ENCODE results near the gene RPL28.

The RPL28 gene

DNA sequence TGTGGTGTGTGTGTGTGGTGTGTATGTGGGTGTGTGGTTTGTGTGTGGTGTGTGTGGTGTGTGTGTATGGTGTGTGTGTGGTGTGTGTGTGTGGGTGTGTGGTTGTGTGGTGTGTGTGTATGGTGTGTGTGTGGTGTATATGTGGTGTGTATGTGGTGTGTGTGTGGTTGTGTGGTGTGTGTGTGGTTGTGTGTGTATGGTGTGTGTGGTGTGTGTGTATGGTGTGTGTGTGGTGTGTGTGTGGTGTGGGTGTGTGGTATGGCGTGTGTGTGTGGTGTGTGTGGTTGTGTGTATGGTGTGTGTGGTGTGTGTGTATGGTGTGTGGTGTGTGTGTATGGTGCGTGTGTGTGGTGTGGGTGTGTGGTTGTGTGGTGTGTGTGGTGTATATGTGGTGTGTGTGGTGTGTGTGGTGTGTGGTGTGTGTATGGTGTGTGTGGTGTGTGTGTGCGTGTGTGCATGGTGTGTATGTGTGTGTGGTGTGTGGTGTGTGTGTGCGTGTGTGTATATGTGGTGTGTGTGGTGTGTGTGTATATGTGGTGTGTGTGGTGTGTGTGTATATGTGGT, 48.7 kb downstream of the RPL28 start:
- H3K4me1 ChIP-seq (ENCODE audit: insufficient read depth, low read length) = no peaks in the 10 kb centered on the region
- H3K9me3 ChIP-seq (ENCODE audit: control insufficient read depth, insufficient read depth, low read length) = no peaks in the 10 kb centered on the region
- H3K9ac ChIP-seq (ENCODE audit: low read depth, low read length) = no peak overlapping the region
- no peaks in the 10 kb centered on the region for H3K36me3 ChIP-seq (ENCODE audit: insufficient read depth, low read length)

DNA sequence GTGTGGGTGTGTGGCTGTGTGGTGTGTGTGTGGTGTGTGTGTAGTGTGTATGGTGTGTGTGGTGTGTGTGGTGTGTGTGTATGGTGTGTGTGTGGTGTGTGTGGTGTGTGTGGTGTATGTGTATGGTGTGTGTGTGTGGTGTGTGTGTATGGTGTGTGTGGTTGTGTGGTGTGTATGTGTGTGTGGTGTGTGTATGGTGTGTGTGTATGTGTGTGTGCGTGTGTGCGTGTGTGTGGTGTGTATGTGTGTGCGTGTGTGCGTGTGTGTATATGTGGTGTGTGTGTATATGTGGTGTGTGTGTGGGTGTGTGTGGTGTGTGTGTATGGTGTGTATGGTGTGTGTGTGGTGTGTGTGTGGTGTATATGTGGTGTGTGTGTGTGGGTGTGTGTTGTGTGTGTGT, 49.3 kb downstream of the RPL28 start:
- H3K9ac ChIP-seq (ENCODE audit: low read depth, low read length) = no peak overlapping the region
- H3K9me3 ChIP-seq (ENCODE audit: control insufficient read depth, insufficient read depth, low read length) = no peaks in the 10 kb centered on the region
- no peaks in the 10 kb centered on the region for H3K36me3 ChIP-seq (ENCODE audit: insufficient read depth, low read length)
- no peaks in the 10 kb centered on the region for H3K4me1 ChIP-seq (ENCODE audit: insufficient read depth, low read length)

- no peaks in the 10 kb centered on the region for H3K9me3 ChIP-seq (ENCODE audit: control insufficient read depth, insufficient read depth, low read length)
- H3K36me3 ChIP-seq (ENCODE audit: insufficient read depth, low read length) = no peaks in the 10 kb centered on the region
- H3K4me1 ChIP-seq (ENCODE audit: insufficient read depth, low read length) = no peaks in the 10 kb centered on the region
- no peak overlapping the region for H3K9ac ChIP-seq (ENCODE audit: low read depth, low read length)
These were observed 51.1 kb downstream of the RPL28 start for GRCh38 chr19:55436847-55437246.

GRCh38 chr19:55437410-55437809, 51.7 kb downstream of the RPL28 start:
- Histone ChIP-seq H3K36me3 (ENCODE audit: insufficient read depth, low read length) (no peaks in the 10 kb centered on the region), H3K9ac (ENCODE audit: low read depth, low read length) (no peak overlapping the region), H3K9me3 (ENCODE audit: control insufficient read depth, insufficient read depth, low read length) (no peaks in the 10 kb centered on the region), H3K4me1 (ENCODE audit: insufficient read depth, low read length) (no peaks in the 10 kb centered on the region)

GRCh38 chr19:55439052-55439451, 53.3 kb downstream of the RPL28 start:
- H3K9me3 ChIP-seq (ENCODE audit: control insufficient read depth, insufficient read depth, low read length) = no peaks in the 10 kb centered on the region
- no peak overlapping the region for H3K9ac ChIP-seq (ENCODE audit: low read depth, low read length)
- H3K4me1 ChIP-seq (ENCODE audit: insufficient read depth, low read length) = no peaks in the 10 kb centered on the region
- no peaks in the 10 kb centered on the region for H3K36me3 ChIP-seq (ENCODE audit: insufficient read depth, low read length)

DNA sequence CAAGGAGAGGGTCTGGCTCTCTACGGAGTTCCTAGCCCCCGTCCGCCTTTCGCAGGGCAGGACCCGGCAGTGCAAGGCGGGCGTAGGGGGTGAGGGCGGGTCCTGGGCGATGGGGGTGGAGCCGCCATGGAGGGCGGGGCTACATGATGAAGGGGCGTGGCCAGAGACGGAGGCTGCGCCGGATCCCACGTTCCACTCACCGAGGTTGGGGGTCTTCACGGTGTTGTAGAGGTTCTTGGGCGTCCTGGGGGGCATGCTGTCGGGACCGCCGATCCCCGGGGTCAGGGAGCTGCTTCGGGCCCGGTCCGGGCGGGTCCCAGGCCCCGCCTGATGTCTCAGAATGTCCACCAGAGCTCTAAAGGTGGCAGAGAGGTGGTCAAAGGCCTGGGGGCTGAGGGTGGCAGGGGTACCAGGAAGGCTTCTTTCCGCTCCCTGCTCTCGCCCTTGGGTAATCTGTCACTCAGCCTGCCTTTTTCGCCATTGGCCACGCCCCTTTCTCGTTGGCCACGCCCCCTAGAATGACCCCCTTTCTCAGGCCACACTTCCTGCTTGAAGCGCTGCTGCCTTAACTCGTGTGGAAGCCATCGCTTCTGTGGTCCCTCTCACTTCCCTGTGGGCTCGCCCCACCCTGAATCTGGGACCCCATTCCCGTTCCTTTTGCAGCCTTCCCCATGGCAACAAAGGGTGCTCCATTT, 54.8 kb downstream of the RPL28 start:
- Histone ChIP-seq H3K4me1 (ENCODE audit: insufficient read depth, low read length) (no peaks in the 10 kb centered on the region), H3K36me3 (ENCODE audit: insufficient read depth, low read length) (no peaks in the 10 kb centered on the region), H3K9me3 (ENCODE audit: control insufficient read depth, insufficient read depth, low read length) (no peaks in the 10 kb centered on the region), H3K9ac (ENCODE audit: low read depth, low read length) (peak overlapping the region; percentile 54)

DNA sequence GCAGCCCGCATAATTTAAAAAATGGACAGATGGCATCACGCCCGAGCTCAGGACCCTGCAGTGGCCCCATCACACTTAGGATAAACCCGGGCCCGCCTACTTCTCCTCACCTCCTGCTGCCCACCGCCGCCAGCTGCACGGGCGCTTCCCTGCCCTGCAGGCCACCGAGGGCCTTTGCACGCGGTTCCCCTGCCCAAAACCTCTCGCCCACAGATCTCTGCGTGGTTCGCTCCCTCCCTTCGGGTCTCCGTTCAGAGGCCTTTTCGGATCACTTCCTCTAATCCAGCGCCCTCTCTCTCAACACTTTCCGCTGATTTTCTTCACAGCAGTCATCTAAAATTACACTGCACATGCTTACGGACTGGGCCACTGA, 55.6 kb downstream of the RPL28 start:
- H3K4me1 ChIP-seq (ENCODE audit: insufficient read depth, low read length) = no peaks in the 10 kb centered on the region
- no peaks in the 10 kb centered on the region for H3K36me3 ChIP-seq (ENCODE audit: insufficient read depth, low read length)
- H3K9me3 ChIP-seq (ENCODE audit: control insufficient read depth, insufficient read depth, low read length) = no peaks in the 10 kb centered on the region
- peak overlapping the region; percentile 54; the same call in 1 of the 2 replicates for H3K9ac ChIP-seq (ENCODE audit: low read depth, low read length)

GRCh38 chr19:55441692-55442321, 56.1 kb downstream of the RPL28 start:
- Histone ChIP-seq H3K36me3 (ENCODE audit: insufficient read depth, low read length) (no peaks in the 10 kb centered on the region), H3K9me3 (ENCODE audit: control insufficient read depth, insufficient read depth, low read length) (no peaks in the 10 kb centered on the region), H3K9ac (ENCODE audit: low read depth, low read length) (peak overlapping the region; percentile 54; the same call in 1 of the 2 replicates), H3K4me1 (ENCODE audit: insufficient read depth, low read length) (no peaks in the 10 kb centered on the region)

DNA sequence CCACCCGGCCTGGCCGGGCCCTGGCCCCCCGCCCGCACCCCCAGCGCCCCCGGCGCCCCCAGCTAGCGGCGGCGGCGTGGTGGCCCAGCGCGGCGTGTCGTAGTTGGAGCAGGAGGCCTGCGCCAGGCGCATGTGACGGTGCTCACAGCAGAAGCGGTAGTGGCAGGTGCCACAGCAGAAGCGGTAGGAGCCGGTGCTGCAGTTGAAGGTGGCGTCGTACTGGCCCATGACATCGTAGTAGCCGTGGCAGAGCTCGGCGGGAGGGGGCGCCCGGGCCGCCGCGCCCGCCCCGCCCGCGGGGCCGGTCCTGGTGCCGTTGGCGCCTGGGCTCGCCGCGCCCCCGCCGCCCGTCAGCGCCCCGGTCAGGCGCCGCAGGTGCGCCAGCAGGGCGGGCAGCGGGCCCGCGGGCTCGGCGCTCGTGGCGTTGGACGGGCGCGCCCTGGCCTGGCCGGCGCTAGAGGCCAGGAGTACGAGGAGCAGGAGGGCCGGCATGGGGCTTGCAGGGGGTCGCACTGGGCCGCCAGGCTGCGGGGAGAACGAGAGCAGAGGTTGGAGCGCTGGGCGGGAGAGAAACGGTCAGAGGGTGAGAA, 56.7 kb downstream of the RPL28 start:
- no peaks in the 10 kb centered on the region for H3K9me3 ChIP-seq (ENCODE audit: control insufficient read depth, insufficient read depth, low read length)
- no peak overlapping the region; the same call in 1 of the 2 replicates for H3K9ac ChIP-seq (ENCODE audit: low read depth, low read length)
- no peaks in the 10 kb centered on the region for H3K4me1 ChIP-seq (ENCODE audit: insufficient read depth, low read length)
- no peaks in the 10 kb centered on the region for H3K36me3 ChIP-seq (ENCODE audit: insufficient read depth, low read length)

DNA sequence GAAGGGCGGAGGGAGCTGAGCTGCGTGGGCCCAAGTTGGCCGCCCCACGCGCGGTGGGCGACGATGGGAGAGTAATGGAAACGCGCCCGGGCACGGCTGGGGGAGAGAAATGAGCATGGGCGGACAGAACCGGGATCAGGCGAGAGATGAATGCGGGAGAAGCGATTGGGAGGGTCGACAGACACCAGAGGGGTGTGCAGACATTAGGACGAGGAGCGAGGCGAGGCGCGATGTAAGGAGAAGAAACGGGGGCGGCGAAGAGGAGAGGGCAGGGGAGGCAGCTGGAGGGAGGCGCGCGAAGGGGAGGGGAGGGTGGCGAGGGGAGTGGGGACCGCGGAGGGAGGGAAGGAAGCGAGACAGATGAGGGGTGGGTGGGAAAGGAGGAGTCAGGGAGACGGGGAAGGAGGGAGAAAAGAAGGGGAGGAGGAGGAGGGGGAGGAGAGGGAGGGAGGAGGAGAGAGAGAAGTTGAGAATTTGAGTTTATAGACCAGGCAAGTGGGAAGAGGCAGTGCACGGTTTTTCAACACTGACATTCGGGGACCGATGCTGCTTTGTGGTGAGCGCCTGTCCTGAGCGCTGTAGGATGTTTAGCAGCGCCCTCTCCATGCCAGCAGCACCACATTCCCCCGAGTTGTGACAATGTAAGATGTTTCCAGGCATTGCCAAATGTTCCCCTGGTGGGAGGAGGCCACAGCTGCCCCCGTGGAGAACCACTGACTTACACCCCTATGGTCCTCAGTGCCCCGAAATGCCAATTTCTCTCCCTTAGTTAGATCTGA, 57.5 kb downstream of the RPL28 start, which contains the start of gene SHISA7:
Gene SHISA7 (minus strand): TSS at position 256 of the 779 bp plus-strand sequence. CDS start 437 bp downstream, outside the sequence.
- Histone ChIP-seq H3K9ac (ENCODE audit: low read depth, low read length) (peak within 1 kb of the TSS; percentile 28; the same call in 1 of the 2 replicates), H3K4me1 (ENCODE audit: insufficient read depth, low read length) (no peaks in the 10 kb centered on the region), H3K9me3 (ENCODE audit: control insufficient read depth, insufficient read depth, low read length) (no peaks in the 10 kb centered on the region), H3K36me3 (ENCODE audit: insufficient read depth, low read length) (no peaks in the 10 kb centered on the region)

- Histone ChIP-seq H3K36me3 (ENCODE audit: insufficient read depth, low read length) (no peaks in the 10 kb centered on the region), H3K9ac (ENCODE audit: low read depth, low read length) (no peak overlapping the region), H3K4me1 (ENCODE audit: insufficient read depth, low read length) (no peaks in the 10 kb centered on the region), H3K9me3 (ENCODE audit: control insufficient read depth, insufficient read depth, low read length) (no peaks in the 10 kb centered on the region)
These were observed 58.2 kb downstream of the RPL28 start for GRCh38 chr19:55443824-55444480.

- Histone ChIP-seq H3K9ac (ENCODE audit: low read depth, low read length) (no peak overlapping the region), H3K36me3 (ENCODE audit: insufficient read depth, low read length) (no peaks in the 10 kb centered on the region), H3K4me1 (ENCODE audit: insufficient read depth, low read length) (no peaks in the 10 kb centered on the region), H3K9me3 (ENCODE audit: control insufficient read depth, insufficient read depth, low read length) (no peaks in the 10 kb centered on the region)
These were observed 58.9 kb downstream of the RPL28 start for GRCh38 chr19:55444646-55445045.

GRCh38 chr19:55446060-55446459, 60.3 kb downstream of the RPL28 start:
- Histone ChIP-seq H3K9ac (ENCODE audit: low read depth, low read length) (no peak overlapping the region), H3K4me1 (ENCODE audit: insufficient read depth, low read length) (no peaks in the 10 kb centered on the region), H3K9me3 (ENCODE audit: control insufficient read depth, insufficient read depth, low read length) (no peaks in the 10 kb centered on the region), H3K36me3 (ENCODE audit: insufficient read depth, low read length) (no peaks in the 10 kb centered on the region)
